HG03139 (cell line): Measurements from ENCODE around the gene SMPD3.
A peak's percentile ranks its signal among the peaks of the same experiment; 100 is the strongest.

Experiments used
- ATAC-seq: cut with Tn5 transposase; IDR thresholded peaks from one replicate; pipeline ENCODE4 v1.9.1; 2021; ENCODE audit not compliant: unreplicated experiment

The SMPD3 gene

DNA sequence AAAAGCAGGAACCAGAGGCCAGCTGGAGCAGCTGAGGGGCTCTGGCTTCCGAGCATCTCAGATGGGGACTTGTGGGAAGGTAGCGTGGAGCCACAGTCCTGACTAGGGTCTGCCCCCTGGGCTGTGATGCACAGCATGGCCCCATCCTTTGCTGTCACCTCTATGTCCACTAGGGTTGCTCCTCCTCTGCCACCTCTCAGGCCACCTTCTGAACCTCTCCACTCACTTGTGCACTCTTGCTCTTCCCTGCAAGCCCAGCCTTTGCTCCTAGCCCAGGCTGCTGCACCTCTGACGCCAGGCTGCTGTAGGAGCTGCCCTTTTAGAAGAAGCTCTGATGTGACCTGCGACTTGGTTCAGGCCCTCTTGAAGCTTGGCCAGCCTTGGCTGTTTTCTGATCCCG is 24.3 kb upstream of the SMPD3 start:
- no peak for ATAC-seq

DNA sequence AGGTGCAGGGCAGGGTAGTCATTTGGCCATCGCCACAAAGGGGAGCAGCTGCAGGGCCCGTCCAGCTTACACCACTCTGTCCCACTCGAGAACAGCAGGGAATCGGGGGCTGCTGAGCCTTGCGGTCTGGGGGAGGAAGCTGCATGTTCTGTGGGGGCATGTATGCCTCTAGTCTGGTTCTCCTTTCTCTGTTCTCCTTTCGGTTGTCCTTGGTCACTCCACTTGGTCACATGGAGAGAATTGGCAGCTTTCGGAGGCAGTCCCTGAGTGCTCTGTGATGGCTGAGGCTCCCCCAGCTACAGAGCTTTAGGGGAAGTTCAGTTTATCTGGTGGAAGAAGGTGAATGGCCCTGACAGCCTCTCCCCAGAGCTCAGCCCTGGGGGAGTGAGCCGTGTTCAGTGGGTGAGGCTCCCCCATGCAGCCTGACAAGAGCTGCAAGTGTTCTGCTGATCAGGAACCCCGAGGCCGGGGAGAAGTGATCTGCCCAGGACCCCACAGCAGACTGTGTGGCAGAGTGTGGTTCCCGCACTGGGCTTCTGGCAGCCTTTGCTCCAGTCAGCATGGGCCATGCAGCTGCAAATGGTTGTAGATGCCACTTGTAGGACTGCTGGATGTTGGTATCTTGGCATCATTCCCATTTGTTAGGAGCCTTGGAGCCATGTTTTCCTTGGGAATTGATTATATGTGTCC is 22.3 kb upstream of the SMPD3 start:
- ATAC-seq: peak; percentile 82

DNA sequence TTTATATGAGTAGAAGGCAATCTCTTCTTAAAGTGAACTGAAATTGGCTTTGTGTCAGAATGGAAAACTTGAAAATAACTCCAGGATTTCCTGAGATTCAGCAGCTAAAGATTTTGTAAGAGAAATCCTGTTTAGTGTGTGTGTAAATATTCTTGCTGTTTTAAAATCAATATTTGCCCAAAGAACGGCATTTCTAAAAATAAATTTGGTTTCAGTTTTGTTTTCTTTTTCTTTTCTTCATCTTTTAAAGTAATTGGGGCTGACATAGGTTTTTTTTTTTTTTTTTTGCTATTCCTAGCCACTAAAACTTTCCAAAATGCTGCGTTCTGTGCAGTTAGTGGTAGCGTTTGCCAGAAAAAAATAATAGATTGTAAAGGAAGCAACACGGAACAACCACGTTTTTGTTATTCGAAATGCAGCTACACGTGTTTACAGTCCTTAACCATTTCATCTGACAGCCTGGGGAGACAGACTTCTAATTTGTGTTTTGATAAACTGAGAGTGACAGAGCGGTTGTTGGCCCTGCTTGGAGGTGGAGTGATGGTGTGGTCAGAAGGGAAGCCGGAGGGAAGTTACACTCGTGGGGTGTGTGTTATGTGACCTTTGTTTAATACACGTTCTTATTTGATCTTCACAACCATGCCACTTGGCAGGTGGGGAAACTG is 21.6 kb upstream of the SMPD3 start:
- no peak for ATAC-seq

DNA sequence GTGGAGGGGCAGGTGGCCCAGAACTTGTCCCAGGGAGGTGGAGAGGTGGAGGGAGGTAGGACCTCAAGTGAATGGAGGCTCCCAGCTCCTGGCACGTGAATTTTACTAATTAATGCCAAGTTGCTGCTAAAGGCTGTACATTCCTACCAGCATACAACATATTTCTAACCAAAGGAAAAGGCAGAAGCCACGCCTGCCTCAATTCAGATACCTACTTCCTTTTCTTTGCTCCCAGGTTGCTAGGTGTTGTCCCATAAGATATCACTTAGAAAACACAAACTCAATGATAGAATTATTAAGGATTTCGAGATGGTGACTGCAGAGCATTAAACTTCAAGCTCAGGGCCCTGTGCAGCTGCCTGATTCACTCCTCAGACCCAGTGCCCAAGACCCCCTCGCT is 20.5 kb upstream of the SMPD3 start:
- no peak for ATAC-seq

DNA sequence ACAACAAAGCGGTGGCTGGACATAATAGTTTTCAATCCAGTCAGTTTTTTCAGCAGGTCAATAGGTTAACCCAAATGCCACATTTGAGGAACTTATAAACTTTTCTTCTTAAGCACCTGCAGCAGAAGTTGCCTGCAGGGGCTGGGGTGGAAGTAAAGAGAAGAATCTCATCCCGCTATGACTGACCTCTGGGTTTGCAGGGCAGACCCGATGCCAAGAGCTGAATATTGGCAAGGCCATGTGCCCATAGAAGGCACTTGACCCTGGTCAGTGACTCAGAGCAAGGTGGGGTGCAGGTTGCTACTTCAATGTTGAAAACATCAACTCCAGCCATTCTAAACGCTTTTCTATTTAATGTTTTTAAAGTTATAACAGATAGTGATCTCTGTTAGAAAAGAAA is 17.9 kb upstream of the SMPD3 start:
- ATAC-seq: no peak

DNA sequence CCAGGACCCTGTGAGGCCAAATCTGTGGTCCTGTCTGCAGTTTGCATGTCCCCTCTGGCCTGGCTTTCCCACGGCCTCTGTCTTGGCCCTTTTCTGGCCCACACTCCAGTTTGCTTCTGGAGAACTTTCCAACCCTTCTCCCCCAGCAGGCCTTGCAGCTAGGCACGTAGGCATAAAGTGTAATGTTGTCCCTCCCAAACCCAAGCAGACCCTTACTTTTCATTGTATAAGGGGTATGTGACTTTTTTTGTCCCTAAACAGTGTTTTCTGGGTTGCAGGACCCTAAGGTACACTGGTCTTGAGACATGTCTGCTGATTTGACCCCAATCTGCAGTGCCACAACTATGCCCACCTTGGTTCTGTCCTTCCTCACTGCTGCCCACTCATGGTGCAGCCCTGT is 15.6 kb upstream of the SMPD3 start:
- ATAC-seq: no peak

DNA sequence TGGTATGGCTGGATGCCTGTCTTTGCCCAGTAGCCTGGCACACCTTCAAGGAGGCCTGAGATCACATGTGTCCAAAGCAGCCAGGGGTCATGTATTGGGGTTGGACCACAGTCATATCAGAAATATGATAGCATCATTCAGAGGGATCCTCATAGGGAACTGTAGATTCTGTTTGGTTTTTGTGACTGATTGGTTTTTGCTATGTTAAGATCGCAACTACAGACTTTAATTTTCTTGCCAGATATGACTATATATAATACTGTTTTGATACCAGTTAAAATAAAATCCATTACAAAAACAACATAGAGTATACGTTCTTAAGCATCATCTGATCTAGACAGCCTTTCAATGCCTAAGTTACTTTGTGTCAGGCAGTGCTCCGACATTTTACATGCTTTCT is 11.8 kb upstream of the SMPD3 start:
- no peak for ATAC-seq

DNA sequence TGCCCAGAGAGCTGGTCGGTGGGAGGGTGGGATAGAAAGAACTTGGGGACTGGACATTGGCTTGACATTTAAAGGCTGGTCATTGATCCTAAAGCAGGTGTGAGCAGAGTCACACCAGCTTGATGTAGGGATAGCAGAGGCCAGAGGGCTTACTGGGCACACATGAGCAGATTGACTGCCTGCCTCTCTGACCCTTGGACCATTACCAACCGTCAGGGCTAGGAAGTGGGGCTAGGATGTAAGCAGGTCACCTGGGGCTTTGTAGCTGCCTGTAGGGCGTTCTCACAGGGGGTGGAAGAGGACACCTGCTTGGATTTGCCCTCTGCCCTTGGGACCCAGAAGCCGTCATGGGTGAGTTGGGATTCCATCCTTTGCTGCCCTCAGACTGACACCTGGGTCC is 11.1 kb upstream of the SMPD3 start:
- no peak for ATAC-seq

DNA sequence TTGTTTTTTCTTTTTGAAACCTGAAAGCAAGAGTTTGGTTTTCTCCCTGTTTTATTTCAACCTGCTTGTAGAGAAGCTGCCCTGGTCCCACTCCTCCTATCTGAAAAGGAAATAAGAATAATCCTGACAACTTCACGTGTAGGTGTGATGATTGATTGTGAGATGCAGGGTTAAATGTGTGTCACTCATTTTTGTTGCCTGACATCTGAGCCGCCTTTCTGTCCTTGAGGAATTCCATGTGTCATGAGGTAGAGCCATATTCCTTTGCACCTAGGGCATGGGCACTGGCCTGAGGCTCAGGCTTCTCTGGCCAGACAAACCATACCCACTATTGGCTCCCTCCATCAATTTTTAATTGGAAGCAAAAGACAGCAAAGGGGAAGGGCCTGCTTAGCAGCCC is 10.2 kb upstream of the SMPD3 start:
- no peak for ATAC-seq

DNA sequence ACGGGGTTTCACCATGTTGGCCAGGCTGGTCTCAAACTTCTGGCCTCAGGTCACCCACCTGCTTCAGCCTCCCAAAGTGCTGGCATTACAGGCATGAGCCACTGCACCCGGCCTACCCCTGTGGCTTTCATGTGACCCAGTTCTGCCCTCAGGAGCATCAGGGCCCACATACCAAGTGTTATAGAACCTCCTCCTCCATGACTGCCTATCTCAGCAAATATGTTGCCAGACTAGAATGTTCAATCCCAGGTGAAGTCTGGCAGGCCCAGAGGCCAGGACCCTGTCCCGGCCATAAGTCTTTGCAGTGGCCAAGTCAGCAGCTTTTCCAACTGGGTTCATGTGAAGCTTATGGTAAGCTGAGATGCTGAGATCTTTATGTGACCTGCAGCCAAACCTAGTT is 9.8 kb upstream of the SMPD3 start:
- no peak for ATAC-seq

DNA sequence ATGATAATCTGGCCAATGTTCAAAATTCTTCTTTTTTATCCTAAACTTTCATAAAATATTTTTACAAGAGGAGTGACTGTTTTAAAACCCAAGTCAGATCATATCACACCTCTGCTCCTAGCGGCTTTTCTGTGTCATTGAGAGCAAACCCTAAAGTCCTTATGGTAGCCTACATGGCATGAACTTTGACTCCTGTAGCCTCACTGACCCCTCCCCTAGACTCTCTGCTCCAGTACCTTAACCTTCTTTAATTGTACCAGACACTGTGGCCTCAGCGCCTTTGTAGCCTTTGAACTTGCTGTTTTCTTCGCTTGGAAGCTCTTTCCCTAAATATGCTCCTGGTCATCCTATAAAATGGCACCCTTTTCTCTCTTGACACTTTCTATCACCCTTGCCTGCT is 7.3 kb upstream of the SMPD3 start:
- no peak for ATAC-seq

DNA sequence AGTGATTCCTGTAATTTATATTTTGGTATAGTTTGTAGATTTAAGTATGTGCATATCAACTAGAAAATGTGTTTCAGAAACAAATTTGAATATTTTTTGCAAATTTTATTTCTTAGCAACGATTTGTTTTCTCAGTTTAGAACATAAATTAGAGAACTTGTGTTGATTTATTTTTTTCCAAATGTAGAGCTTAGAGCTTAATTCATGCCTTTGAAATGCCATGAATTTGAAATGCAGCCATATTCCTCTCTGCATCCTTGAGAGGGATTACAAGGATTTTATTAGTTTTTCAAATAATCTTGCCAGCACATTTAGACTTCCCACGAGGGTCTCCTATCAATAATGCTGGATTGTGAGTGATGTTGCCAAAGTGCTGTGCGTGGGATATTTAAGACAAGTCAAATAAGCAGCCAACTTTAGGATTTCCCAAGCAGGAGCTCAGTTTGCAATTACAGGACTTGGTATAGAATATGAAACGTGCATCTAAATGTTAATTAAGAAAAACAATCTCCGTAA is 6.7 kb upstream of the SMPD3 start:
- no peak for ATAC-seq

DNA sequence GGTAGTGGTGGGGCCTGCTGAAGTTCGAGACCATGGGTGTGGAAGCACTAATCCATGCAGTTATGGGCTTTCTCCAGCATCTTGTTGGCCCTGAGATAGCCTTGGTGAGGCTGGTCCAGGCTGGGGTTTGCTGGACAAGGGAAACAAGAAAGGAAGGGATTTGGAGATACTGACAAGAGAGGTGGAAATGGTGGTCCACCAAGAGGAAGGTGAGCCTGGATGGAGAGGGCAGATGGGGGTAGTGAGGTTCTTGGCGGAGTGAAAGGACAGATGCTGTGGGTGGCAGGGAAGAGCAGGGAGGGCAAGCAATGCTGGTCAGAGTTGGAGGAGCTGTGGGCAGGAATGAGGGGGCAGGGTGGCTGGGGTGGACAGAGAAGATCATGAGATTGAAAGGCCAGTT is 5.5 kb upstream of the SMPD3 start:
- ATAC-seq: no peak

DNA sequence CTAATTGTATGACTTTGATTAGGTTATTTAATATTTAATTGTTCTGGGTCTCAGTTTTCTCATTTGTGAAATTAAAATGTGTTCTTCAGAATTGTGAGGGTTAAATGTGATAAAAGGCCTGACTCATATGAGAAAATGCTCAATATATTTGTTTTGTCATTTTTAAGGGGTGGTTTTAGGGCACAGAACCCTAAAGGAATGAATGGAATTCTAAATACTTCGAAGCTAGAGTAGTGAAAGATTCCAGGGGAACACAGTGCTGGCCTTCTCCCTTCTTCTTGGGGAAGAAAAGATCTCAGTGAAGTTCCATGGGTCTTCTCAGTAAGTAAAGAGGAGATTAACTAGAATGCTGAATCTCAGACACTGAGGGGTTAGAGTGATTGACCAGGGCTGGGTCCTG is 3.9 kb upstream of the SMPD3 start:
- ATAC-seq: no peak

DNA sequence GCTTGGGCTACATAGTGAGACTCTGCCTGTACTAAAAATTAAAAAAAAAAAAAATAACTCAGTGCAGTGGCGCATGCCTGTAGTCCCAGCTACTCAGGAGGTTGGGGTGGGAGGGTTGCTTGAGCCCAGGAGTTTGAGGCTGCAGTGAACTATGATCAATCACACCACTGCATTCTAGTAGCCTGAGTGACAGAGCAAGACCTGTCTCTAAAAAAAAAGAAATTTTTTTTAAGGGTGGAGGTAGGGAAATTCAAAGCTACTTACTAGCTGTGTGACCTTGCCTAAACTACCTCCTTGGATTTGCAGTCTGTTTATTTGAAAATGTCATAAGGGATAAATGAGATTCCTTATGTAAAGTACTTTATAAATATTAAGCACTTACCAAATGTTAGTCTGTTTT is 3.4 kb upstream of the SMPD3 start:
- ATAC-seq: no peak

DNA sequence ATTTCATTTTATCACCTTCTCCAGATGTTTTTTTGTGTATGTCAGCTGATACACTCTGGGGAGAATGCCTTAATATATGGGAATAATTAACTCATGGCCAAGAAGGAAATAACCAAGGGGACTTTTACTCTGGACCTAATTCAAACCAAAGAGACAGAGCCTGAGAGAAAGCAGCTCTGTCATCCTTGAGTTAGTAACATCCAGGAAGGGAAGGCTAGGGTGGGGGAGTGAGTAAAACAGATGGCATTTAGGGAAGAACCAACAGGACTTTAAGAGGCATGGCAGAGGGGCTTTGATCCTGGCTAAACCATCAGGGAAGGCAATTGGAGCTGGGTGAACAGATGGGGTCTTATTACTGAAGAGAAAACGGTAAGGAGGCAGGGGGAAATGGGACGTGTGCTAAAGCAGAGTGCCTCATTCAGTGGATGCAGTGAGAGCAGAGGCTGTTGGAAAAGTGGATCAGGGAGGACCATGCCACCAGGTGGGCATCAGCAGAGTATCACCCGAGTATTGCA is 2.5 kb upstream of the SMPD3 start:
- no peak for ATAC-seq

DNA sequence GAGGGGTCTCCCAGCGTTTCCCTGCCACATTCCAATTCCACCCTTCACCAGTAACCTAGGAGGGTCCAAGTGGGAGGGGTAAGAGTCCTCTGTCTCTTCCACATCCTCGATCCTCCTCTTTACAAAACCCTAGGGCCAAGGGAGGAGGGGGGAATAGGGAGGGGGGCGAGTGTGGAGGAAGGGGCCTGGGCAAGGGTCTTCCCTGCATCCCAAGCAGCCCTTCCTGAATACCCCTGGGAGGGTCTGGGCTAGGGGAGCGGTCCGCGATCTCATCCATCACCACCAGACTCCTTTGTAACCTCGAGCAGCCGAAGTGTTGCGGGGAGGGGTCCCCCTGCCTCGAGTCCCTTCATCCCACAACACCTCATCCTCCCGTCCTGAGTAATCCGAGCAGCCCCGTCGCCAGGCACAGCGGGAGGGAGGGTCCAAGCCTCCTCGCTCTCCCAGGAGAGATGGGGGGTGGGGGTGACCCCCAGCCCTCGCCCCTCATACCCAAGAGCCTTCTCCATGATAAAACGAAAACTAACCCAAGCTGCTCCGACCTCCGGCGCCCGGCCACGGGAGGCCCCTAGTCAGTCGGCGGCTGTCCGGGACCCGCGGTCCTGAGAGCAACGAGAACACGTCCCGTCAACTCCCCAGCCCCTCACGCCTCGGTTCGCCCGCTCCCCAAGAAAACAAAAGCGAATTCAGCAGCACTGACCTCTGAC is 502 bp downstream of the SMPD3 start:
- no peak for ATAC-seq

DNA sequence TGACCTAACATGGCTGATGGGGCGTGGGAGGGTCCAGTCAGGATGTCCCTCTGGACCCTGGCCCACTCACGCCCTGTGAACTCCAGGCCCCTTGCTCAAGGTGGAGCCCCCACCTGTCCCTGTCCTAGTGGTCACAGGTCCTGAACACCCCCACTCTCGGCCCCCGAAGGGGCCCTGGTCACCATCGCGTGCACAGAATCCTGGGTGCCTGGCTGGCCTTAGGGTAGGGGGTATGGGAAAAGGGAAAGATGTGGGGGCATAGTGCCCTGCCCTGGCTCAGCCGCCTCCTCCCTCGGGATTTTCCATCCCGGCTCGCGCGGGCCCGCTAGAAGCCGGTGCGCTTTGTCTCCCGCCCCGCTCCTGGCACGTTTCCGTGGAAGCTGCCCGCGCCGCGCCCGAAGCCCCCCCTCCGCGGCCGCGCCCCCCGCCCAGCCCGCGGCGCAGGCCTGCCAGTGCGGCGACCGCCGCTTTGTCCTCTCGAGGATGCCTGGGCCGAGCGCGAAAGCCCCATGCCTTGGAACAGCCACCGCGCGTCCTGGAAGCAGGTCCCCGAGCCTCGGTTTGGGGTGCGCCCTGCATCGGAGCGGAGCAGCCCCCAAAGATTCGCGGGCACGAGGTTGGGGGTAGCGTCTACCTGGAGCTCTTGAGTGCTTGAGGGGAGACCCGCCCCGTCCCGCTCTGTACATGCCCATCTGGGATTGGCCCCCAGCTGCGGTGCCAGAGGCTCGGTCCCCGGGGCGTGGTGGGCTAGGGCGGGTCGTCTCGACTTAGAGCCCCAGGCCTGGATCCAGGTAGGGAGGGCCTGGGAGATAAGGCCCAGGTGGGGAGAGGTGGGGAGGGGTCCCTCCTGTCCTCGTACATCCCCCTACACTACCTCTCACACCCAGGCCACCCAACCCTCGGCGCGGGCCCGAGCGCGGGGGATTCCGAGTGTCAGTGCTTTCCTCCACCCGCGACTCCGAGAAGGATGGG is 1.3 kb downstream of the SMPD3 start:
- ATAC-seq: no peak

DNA sequence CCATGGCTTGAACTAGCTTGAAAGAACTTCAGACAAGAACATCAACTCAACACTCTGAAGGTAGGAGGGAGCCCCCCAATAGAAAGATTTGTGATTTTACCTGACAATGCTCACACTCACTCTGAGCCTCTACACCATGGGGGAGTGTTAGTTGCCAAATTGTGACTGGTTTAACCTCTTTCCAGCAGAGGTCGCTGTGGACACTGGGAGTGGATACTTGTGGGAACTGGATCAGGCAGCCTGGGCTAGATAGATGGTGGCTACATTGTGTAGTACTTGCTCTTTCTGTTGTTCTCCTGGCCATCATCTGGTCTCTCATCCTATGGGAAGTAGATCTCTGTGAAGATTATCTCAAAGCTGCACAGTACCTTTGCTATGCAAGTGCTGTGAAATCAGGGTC is 2.9 kb downstream of the SMPD3 start:
- ATAC-seq: no peak

DNA sequence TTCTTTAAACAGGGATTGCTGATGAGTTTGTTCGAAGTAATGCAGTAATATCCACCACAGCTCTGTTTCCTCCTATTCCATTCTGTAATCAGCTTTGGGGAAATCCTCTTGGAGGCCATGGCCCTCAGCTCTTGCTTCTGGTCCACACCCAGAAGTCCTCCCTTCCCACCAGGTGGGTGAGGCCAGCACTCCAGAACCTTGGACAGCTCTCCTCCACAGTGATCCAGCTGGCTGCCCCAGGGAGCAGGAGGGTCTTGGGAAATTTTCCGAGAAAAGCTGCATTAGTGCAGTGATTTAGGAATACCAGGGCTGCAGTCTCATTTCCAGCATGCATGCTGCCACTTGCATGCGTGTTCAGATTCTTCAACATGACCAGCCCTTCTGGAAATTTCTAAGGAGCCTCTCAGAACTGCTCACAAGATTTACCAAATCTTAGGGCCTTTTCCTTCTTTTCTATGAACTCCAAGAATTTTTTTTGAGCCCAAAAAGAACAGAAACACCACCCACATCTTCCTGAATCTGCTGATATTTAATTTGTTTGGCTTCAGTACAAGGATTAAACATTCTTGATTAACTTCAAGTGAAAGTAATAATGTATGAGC is 4.2 kb downstream of the SMPD3 start:
- ATAC-seq: no peak
